H1 (cell line): ENCODE measurements around the gene CLEC16A. TPM values are rescaled to one million over a fixed set of nuclear protein-coding genes. Genes with fewer than 3 reads are reported as not detected.
A peak's percentile ranks its signal among the peaks of the same experiment; 100 is the strongest.

Experiments used
- CTCF ChIA-PET: fragments of 300-600 bp; sonication (Branson Sonifier 250); formaldehyde crosslinking; loops from one replicate; lab custom pipeline; 2021; ENCODE audit not compliant: partially characterized antibody; lab: Charles Lee
- POLR2A ChIA-PET: fragments of 300-600 bp; sonication (Branson Sonifier 250); formaldehyde crosslinking; loops from one replicate; lab custom pipeline; 2021; ENCODE audit warnings: inconsistent platforms; ENCODE audit not compliant: partially characterized antibody; lab: Charles Lee
- DNase-seq, 2 experiments: peaks; one replicate each; pipeline versions ENCODE4 v3.0.0 to v3.0.0-alpha.2; 2010 to 2022; ENCODE audit warnings: low spot score in 2 of 2, low read depth in 1 of 2, mixed read lengths in 1 of 2
- FAIRE-seq: peaks from 2 replicates; lab custom pipeline; 2011; peaks lifted over from hg19 to GRCh38; lab: Jason Lieb, UNC
- H2AFZ ChIP-seq: 2 replicates; pipeline ENCODE4 v1.8.1; 2012; ENCODE audit warnings: low read length, inconsistent platforms
- H2AK5ac ChIP-seq: 2 replicates; pipeline ENCODE4 v1.6.1; 2013; ENCODE audit warnings: low read depth, low read length
- H2BK120ac ChIP-seq: replicated peaks from 2 replicates; pipeline ENCODE3; 2013; ENCODE audit warnings: low read depth, low read length, inconsistent platforms
- H2BK12ac ChIP-seq: 2 replicates; pipeline ENCODE4 v1.6.1; 2013; ENCODE audit warnings: low read depth, low read length
- H2BK15ac ChIP-seq: 2 replicates; pipeline ENCODE4 v1.6.1; 2013; ENCODE audit warnings: low read length
- H2BK20ac ChIP-seq: 2 replicates; pipeline ENCODE4 v1.6.1; 2013; ENCODE audit warnings: low read length
- H2BK5ac ChIP-seq: 2 replicates; pipeline ENCODE4 v1.6.1; 2013; ENCODE audit warnings: low read depth, low read length
- H3K14ac ChIP-seq: 2 replicates; pipeline ENCODE4 v1.6.1; 2013; ENCODE audit warnings: inconsistent platforms; ENCODE audit not compliant: insufficient read length
- H3K18ac ChIP-seq: 2 replicates; pipeline ENCODE4 v1.6.1; 2013; ENCODE audit warnings: low read length; ENCODE audit errors: extremely low read depth
- H3K23ac ChIP-seq: 2 replicates; pipeline ENCODE4 v1.6.1; 2013; ENCODE audit warnings: inconsistent platforms; ENCODE audit not compliant: insufficient read length
- H3K23me2 ChIP-seq: 2 replicates; pipeline ENCODE4 v1.6.1; 2013; ENCODE audit warnings: low read depth, low read length
- H3K27ac ChIP-seq: 2 replicates; pipeline ENCODE4 v1.6.1; 2011; ENCODE audit warnings: low read depth, low read length, inconsistent platforms
- H3K27me3 ChIP-seq, 4 experiments: replicated peaks in 1 of 4; 1 replicate in 1 of 4; 2 replicates in 3 of 4; pipeline versions ENCODE4 v1.6.1 to v1.8.1; 2011 to 2013; ENCODE audit warnings: low read length in 3 of 4, mild to moderate bottlenecking in 3 of 4, inconsistent platforms in 2 of 4, mixed read lengths in 2 of 4, moderate library complexity in 1 of 4; ENCODE audit not compliant: control insufficient read depth in 3 of 4, insufficient read depth in 3 of 4; ENCODE audit errors: extremely low read depth in 1 of 4
- H3K36me3 ChIP-seq, 4 experiments: 2 replicates each; pipeline versions ENCODE4 v1.6.1 to v1.8.1; 2011 to 2013; ENCODE audit warnings: mild to moderate bottlenecking in 4 of 4, low read length in 3 of 4, moderate library complexity in 2 of 4, control low read depth in 1 of 4, inconsistent platforms in 1 of 4; ENCODE audit not compliant: insufficient read depth in 4 of 4, control insufficient read depth in 2 of 4
- H3K4ac ChIP-seq: replicated peaks from 2 replicates; pipeline ENCODE3; 2013; ENCODE audit warnings: low read length, low read depth, mixed read lengths, inconsistent platforms; ENCODE audit not compliant: insufficient read length
- H3K4me1 ChIP-seq, 4 experiments: replicated peaks in 1 of 4; 1 replicate in 1 of 4; 2 replicates in 3 of 4; pipeline versions ENCODE4 v1.6.1 to v1.8.1; 2011 to 2013; ENCODE audit warnings: low read length in 3 of 4, inconsistent platforms in 2 of 4, mixed read lengths in 1 of 4; ENCODE audit not compliant: insufficient read depth in 4 of 4, control insufficient read depth in 3 of 4
- H3K4me2 ChIP-seq, 2 experiments: 2 replicates each; pipeline versions ENCODE4 v1.6.1 to v1.8.1; 2011 to 2013; ENCODE audit warnings: low read depth in 2 of 2, low read length in 2 of 2, control low read depth in 1 of 2, inconsistent platforms in 1 of 2, mild to moderate bottlenecking in 1 of 2; ENCODE audit not compliant: insufficient read depth in 1 of 2
- H3K4me3 ChIP-seq, 4 experiments: fragments of 200-600, 300-600 bp in 1 of 4; sonication (generic), shearing (Covaris generic), sonication (Bioruptor Twin) in 1 of 4; 2 replicates each; pipeline versions ENCODE4 v1.5.1 to v1.8.1; 2011 to 2016; ENCODE audit warnings: low read length in 4 of 4, low read depth in 3 of 4, control low read depth in 2 of 4, inconsistent platforms in 2 of 4, mild to moderate bottlenecking in 2 of 4, mixed read lengths in 1 of 4, moderate library complexity in 1 of 4; ENCODE audit not compliant: insufficient read depth in 2 of 4; ENCODE audit errors: extremely low read depth in 1 of 4
- H3K56ac ChIP-seq: replicated peaks from 2 replicates; pipeline ENCODE3; 2013; ENCODE audit warnings: low read depth, mild to moderate bottlenecking, mixed read lengths, low read length, inconsistent platforms; ENCODE audit not compliant: insufficient read length
- H3K79me1 ChIP-seq: 2 replicates; pipeline ENCODE4 v1.6.1; 2013; ENCODE audit warnings: low read depth, low read length, control low read depth
- H3K79me2 ChIP-seq, 2 experiments: 2 replicates each; pipeline versions ENCODE4 v1.6.1 to v1.8.1; 2012 to 2013; ENCODE audit warnings: low read length in 2 of 2, mild to moderate bottlenecking in 2 of 2, inconsistent platforms in 1 of 2; ENCODE audit not compliant: insufficient read depth in 2 of 2, control insufficient read depth in 1 of 2
- H3K9ac ChIP-seq, 4 experiments: replicated peaks in 1 of 4; 1 replicate in 1 of 4; 2 replicates in 3 of 4; pipeline versions ENCODE4 v1.6.1 to v1.8.1; 2011 to 2013; ENCODE audit warnings: low read depth in 3 of 4, low read length in 3 of 4, control low read depth in 2 of 4, mild to moderate bottlenecking in 2 of 4, moderate library complexity in 2 of 4, inconsistent platforms in 1 of 4; ENCODE audit errors: extremely low read depth in 1 of 4
- H3K9me3 ChIP-seq, 2 experiments: 2 replicates each; pipeline versions ENCODE4 v1.6.1 to v1.8.1; 2012 to 2013; ENCODE audit warnings: mild to moderate bottlenecking in 2 of 2, moderate library complexity in 2 of 2, control low read depth in 1 of 2, inconsistent platforms in 1 of 2, low read depth in 1 of 2, low read length in 1 of 2, mixed read lengths in 1 of 2; ENCODE audit not compliant: insufficient read depth in 2 of 2
- H4K20me1 ChIP-seq, 2 experiments: replicated peaks in 1 of 2; 2 replicates each; pipeline versions ENCODE3 to v1.8.1; 2011 to 2013; ENCODE audit warnings: inconsistent platforms in 2 of 2, low read length in 2 of 2, mild to moderate bottlenecking in 1 of 2; ENCODE audit not compliant: insufficient read depth in 2 of 2, control insufficient read depth in 1 of 2
- H4K5ac ChIP-seq: 2 replicates; pipeline ENCODE4 v1.6.1; 2013; ENCODE audit warnings: low read length, low read depth, mixed read lengths, inconsistent platforms; ENCODE audit not compliant: insufficient read length
- H4K8ac ChIP-seq: 2 replicates; pipeline ENCODE4 v1.8.0; 2013; ENCODE audit warnings: mild to moderate bottlenecking, moderate library complexity, low read length, inconsistent platforms; ENCODE audit not compliant: insufficient read depth; ENCODE audit errors: extremely low read depth
- H4K91ac ChIP-seq: replicated peaks from 2 replicates; pipeline ENCODE3; 2013; ENCODE audit warnings: low read length, mixed read lengths, inconsistent platforms; ENCODE audit not compliant: insufficient read length
- ATF2 ChIP-seq: IDR thresholded peaks from 2 replicates; pipeline ENCODE4 v1.6.1; 2012; ENCODE audit warnings: low read length, inconsistent platforms
- CTBP2 ChIP-seq: IDR thresholded peaks from 2 replicates; pipeline ENCODE4 v1.7.0; 2011; ENCODE audit warnings: borderline replicate concordance, mild to moderate bottlenecking, moderate library complexity, mixed read lengths, low read length; ENCODE audit not compliant: insufficient read depth, insufficient read length
- KDM1A ChIP-seq: fragments of 200-600, 300-600 bp; sonication (generic); IDR thresholded peaks from 2 replicates; pipeline ENCODE4 v1.7.1; 2016; ENCODE audit warnings: mild to moderate bottlenecking, low read length, borderline replicate concordance
- KDM5A ChIP-seq: fragments of 200-600 bp; IDR thresholded peaks from 2 replicates; pipeline ENCODE4 v1.7.1; 2012; ENCODE audit warnings: mild to moderate bottlenecking, low read length, inconsistent platforms, mixed read lengths
- SIN3A ChIP-seq, 2 experiments: IDR thresholded peaks in 1 of 2; conservative IDR thresholded peaks in 1 of 2; 2 replicates each; pipeline ENCODE4 v1.6.1; 2011 to 2012; ENCODE audit warnings: low read length in 2 of 2, improper control_type of control experiment in 1 of 2, low read depth in 1 of 2, mild to moderate bottlenecking in 1 of 2
- TAF7 ChIP-seq: optimal IDR thresholded peaks from 2 replicates; pipeline ENCODE3; 2011; ENCODE audit warnings: low read depth, mild to moderate bottlenecking, inconsistent platforms, low read length, moderate library complexity, borderline replicate concordance
- WGBS, 2 experiments: shearing (Covaris generic) in 1 of 2; methylation state at CpG; one replicate each; pipeline versions ENCODE4 v1.1.6 to v1.1.7; 2013 to 2015; ENCODE audit warnings: low lambda C conversion rate in 2 of 2, mixed read lengths in 2 of 2, inconsistent platforms in 1 of 2, low coverage in 1 of 2, missing lambda C conversion rate in 1 of 2; ENCODE audit not compliant: insufficient replicate concordance in 2 of 2, insufficient coverage in 1 of 2, insufficient read length in 1 of 2; ENCODE audit errors: extremely low coverage in 1 of 2, missing lambda C conversion rate in 1 of 2; 5-methylcytosine and 5-hydroxymethylcytosine counted together
- polyA plus RNA-seq, 7 experiments: library from polyadenylated mRNA; depleted of rRNA in 3 of 7; stranded (reverse) in 5 of 7; unstranded in 2 of 7; fragments of >200 nt in 5 of 7; fragments of 200-250 nt in 2 of 7; gene quantifications; 1 replicate in 5 of 7; 2 replicates in 1 of 7; 4 replicates in 1 of 7; pipeline versions ENCODE4 v1.2.1 to v1.2.3, GENCODE V29; 2011 to 2013; ENCODE audit warnings: missing spikeins in 2 of 7, mixed read lengths in 2 of 7
- total RNA-seq: library from RNA; stranded (reverse); fragmentation: NEBNext Ultra II Directional; extraction: Animal tissue kit (Norgen Biotek cat#: 25700); gene quantifications from 2 replicates; pipeline ENCODE4 v1.2.1, GENCODE V29; 2021

Gene CLEC16A
- total and polyA plus RNA-seq, 2 of the 8 experiments (the other 6 are each of a cell fraction or from before 2014, with no cell fraction given) = 7.6 to 19.3 TPM

- Histone ChIP-seq H3K4ac (no peak overlapping the region), H3K23me2 (no peaks in the 10 kb centered on the region), H2BK20ac (no peak overlapping the region), H2AFZ (no peak overlapping the region), H2BK120ac (no peak overlapping the region), H3K4me1 (peaks cover 0 to 8% (median 0%) of the 10 kb centered on the region in 4 experiments; a peak in 2 of 7 replicates), H3K14ac (no peak overlapping the region), H3K56ac (no peak overlapping the region), H3K23ac (no peak overlapping the region), H4K91ac (no peak overlapping the region), H4K5ac (no peak overlapping the region), H3K79me1 (no peaks in the 10 kb centered on the region), H2AK5ac (no peak overlapping the region), H4K20me1 (peaks cover 0 to 5% of the 10 kb centered on the region in 2 experiments), H2BK15ac (no peak overlapping the region), H3K36me3 (peaks cover 0 to 3% (median 2%) of the 10 kb centered on the region in 4 experiments; a peak in 4 of 8 replicates), H2BK12ac (no peak overlapping the region), H3K18ac (no peak overlapping the region), H2BK5ac (no peak overlapping the region), H3K4me3 (no peak overlapping the region), H3K27me3 (peaks cover 0 to 3% (median 0%) of the 10 kb centered on the region in 4 experiments; a peak in 1 of 7 replicates), H4K8ac (peak overlapping the region; percentile 17; the same call in 1 of the 2 replicates), H3K9me3 (no peaks in the 10 kb centered on the region), H3K27ac (no peak overlapping the region), H3K4me2 (no peak overlapping the region), H3K9ac (no peak overlapping the region), H3K79me2 (no peaks in the 10 kb centered on the region)
- FAIRE-seq (no peak), DNase-seq (no peak)
- TF ChIP-seq CTBP2 (no peak), KDM1A (peak; percentile 88; the same call in 1 of the 2 replicates), ATF2 (no peak), KDM5A (no peak), TAF7 (no peak), SIN3A (conservative IDR thresholded peaks at IDR 0.05 in 1 of 2, IDR thresholded peaks at IDR 0.05 in 1 of 2; ENCODE audit: low read depth in 1 of 2, low read length in 2 of 2) (no peak)
- ChIA-PET CTCF (interaction anchor here (0.9 to 8.1 kb wide), 8 partner anchors 10 to 177 kb away, joined by 3 to 82 read pairs (median 4); partner anchors contain the start of gene CIITA), POLR2A (no interaction called here)
- 84% methylated on average over 14 of the region's 14 CpGs; no CpG with 5 or more reads in 1 of the 2 experiments for WGBS, 2 experiments
Measured at GRCh38 chr16:10922328-10923145, 21.8 kb upstream of the CLEC16A start.
